ENCODE data around the gene TMEM255B. TPM values are rescaled to one million over a fixed set of nuclear protein-coding genes. Genes with fewer than 3 reads are reported as not detected.
A peak's percentile ranks its signal among the peaks of the same experiment; 100 is the strongest.

TMEM255B gene
- total RNA-seq, 1 donor from 2014 or later, result 9.8 TPM

- peak; percentile 55 for DNase-seq (ENCODE audit: missing footprints)
Observed at GRCh38 chr13:113732961-113733950, 25.8 kb upstream of the TMEM255B start.

DNA sequence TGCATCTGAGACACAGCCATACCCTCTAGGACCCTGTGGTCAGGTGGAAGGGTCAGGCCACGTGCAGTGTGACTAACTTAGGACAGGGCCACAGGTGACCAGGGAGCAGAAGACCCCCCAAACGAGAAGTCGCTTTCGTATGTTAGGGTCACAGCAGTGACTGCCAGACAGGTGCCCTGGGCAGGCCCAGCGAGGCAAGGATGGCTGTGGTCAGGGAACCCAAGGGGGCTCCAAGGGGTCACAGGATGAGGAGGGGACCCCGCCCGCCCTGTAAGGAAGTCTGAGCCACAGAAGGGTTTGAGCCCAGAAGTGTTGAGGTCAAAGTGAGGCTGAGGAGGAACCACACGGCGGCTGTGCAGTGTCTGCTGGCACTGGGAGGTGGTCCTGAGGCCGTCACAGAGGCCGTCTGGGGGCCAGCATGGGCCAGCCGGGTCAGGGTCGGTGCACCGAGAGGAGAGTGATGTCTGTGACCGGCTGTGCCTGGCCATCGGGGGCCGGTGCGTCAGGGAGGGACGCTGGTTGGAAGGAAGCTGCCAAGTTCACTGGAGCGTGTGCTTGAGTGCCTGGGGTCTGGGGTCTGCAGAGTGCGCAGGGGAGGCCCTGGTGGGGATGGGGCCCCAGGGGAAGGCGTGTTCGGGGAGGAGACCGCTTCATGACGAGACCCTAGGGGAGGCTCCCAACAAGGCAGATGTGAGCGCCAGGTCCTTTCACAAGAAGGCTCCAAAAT lies 24.8 kb upstream of the TMEM255B start:
- ATAC-seq, result no peak
- DNase-seq (ENCODE audit: missing footprints), result peak; percentile 32

More at GRCh38 chr13:113732961-113733950, 25.8 kb upstream of the TMEM255B start:
- ATAC-seq, result no peak
- intact Hi-C loops (cut with DNase I), result no loop called here

DNA sequence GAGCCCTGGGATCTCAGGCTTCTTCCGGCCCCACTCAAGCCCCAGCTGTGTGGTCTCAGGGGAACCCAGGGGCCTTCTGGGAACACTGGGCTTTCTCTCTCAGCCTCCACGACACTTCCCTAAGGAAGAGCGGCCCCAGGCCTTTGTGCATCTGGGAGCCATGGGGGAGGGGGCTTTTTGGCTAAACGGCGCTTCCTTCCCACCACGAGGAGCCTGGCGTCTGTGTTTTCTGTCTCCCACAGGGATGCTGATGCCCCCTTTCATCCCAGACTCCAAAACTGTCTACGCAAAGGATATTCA lies 24.2 kb upstream of the TMEM255B start:
- ATAC-seq (no peak), DNase-seq (ENCODE audit: missing footprints) (no peak)
- intact Hi-C loops (cut with DNase I), result no loop called here

More for the DNA sequence above, 24.8 kb upstream of the TMEM255B start:
- intact Hi-C loops (cut with DNase I), result no loop called here

DNA sequence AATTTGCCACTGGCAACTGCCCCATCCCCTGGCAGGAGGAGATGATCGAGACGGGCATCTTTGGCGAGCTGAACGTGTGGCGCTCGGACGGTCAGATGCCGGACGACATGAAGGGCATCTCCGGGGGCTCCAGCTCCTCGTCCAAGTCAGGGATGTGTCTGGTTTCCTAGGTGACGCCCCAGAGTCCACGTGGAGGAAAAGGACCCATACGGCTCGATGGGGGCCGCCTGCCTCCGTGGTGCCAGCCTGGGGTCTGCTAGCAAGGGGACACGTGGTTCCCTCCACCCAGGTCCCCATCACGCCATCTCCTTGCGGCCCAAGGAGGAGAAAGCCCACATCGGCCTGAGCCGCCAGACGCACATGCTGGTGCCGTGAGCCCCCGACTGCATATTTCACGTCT lies 23.8 kb upstream of the TMEM255B start:
- DNase-seq (ENCODE audit: missing footprints) (peak; percentile 25), ATAC-seq (no peak)
- intact Hi-C loops (cut with DNase I), result no loop called here

DNA sequence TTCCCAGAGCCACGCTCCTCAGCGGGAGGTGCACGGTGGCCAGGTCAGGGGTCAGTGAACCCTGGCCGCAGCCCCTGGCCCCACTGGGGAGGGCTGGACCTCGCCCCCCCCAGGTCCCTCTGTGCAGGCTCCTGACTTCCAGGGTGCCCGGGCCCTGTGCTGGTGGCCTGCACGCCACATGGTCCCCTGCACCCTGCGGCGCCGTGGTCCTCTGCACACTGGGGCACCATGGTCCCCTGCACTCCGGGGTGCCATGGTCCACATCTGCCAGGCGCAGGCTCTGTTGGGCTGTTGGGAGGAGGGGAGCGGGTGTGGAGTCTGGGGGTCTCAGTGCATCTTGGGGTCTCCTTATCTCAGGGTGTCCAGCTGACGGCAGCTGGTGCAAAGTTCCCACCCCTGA lies 23.3 kb upstream of the TMEM255B start:
- intact Hi-C loops (cut with DNase I), result no loop called here
- DNase-seq (ENCODE audit: missing footprints) (peak; percentile 59), ATAC-seq (no peak)

DNA sequence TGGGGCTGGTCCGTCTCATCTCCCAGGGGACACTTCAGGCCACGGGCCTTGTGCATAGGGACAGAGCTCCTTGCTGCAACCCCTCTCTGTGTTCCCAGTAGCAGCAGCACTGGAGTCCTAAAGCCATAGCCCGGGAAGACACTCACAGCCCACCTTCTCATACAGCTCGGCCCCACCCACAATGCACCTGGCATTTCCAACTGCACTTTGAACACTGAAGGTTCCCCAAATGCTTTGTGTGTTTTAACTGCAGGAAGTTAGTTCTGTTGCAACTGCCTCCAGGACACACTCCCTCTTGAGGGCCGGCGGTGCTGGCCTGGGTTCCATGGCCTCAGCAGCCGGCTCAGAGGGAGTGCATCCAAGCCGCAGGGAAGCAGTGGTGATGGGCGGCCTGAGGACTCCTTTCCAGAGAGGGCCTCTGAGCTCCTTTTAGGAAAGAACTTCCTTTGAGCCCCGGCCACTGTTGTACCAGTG lies 22.7 kb upstream of the TMEM255B start:
- DNase-seq (ENCODE audit: missing footprints) (peak; percentile 63), ATAC-seq (no peak)
- intact Hi-C loops (cut with DNase I), result no loop called here

- ATAC-seq, result no peak
- peak; percentile 20 for DNase-seq (ENCODE audit: missing footprints)
- intact Hi-C loops (cut with DNase I), result no loop called here
Observed at GRCh38 chr13:113737803-113738202, 21.2 kb upstream of the TMEM255B start.

DNA sequence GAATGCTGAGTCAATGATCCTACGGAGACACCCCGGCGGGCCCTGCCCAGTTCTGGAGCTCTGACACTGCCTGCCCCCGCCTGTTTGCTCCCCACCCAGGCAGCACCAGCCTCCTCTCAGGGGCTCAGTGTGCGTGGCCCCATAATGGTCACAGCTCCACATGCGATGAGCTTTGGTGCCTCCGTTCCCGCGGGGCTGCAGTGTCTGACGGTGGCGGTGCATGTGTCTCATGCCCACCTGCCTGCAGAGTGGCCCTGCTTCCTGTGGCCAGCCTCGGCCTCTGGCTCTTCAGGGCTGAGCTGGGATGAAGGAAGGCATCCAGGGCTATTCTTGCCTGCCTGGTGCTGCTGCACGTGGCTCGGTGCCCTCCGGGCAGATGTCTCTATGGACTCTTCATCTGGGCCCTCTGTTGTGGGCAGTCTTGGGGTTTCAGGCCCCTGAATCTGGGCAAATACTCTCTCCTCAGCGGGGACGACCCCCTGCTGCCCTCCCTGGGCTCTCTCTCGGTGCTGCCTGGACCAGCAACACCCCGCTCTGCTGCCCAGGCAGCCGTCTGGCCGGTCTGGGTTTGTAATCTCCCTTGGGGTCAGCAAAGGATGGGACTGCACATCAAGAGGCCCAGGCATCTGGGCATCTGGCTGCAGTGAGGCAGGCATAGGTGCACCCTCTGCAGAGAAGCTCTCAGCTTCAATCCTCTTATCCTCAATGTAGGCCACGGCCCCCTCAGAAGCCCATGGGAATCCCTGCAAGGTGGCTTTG lies 19.3 kb upstream of the TMEM255B start:
- intact Hi-C loops (cut with DNase I), result no loop called here
- DNase-seq (ENCODE audit: missing footprints) (peak; percentile 45), ATAC-seq (no peak)

GRCh38 chr13:113740286-113740556 lies 18.8 kb upstream of the TMEM255B start:
- DNase-seq (ENCODE audit: missing footprints) (no peak), ATAC-seq (no peak)
- intact Hi-C loops (cut with DNase I), result no loop called here

DNA sequence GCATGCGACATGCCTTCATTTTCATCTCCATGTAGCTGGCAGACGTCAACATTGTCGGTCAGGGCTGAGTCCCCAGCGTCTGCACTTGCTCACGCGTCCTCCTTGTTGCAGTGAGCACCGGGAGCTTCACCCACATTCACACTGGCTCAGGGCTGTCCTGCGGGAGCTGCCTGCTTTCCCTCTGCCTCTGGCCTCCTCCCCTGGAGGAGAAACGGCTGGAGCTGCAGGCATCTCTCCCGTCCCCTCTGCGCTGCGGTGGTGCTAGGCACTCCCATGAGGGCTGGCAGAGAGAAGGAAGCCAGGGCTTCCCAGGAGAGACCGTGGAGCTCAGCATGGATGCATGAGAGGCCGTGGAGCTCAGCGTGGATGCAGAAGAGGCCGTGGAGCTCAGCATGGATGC lies 18.4 kb upstream of the TMEM255B start:
- intact Hi-C loops (cut with DNase I), result no loop called here
- peak; percentile 39 for DNase-seq (ENCODE audit: missing footprints)

GRCh38 chr13:113741191-113741668 lies 17.8 kb upstream of the TMEM255B start:
- DNase-seq (ENCODE audit: missing footprints) (peak; percentile 50), ATAC-seq (peak; percentile 34)
- intact Hi-C loops (cut with DNase I), result no loop called here

More for the DNA sequence above, 18.4 kb upstream of the TMEM255B start:
- no peak for ATAC-seq

- ATAC-seq (peak; percentile 75), DNase-seq (ENCODE audit: missing footprints) (peak; percentile 70)
- intact Hi-C loops (cut with DNase I), result no loop called here
Observed at GRCh38 chr13:113742000-113742441, 17.0 kb upstream of the TMEM255B start.

DNA sequence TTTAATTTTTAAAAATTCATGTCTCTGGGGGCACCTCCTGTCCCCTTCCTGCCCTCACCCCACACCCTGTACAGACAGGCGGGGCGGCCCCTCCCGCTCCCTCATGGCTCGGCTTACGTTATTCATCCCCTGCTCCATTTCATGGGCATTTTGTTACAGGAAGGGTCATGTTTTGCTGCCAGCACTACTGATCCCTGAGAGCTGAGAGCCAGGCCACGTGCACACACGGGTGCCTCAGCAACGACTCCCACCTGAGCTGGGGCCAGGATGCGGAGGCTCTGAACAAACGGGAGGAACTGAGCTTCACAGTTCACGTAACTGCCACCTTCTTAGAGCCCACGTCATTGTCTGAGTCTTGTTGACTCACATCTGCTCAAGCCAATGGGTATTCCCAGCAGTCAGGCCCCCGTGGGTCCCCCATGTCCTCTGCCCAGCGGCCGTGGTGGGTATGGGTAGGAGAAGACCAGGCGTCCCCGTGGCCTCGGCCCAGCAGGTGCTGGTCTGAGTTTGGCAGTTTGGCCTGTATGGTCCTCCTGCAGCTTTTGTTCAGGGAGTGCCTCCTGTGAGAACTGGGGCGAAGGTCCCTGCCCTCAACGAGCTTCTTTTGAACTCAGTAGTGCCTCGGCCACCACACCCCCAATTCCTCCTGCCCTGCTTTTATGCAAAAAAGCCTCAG lies 16.4 kb upstream of the TMEM255B start:
- peak; percentile 45 for DNase-seq (ENCODE audit: missing footprints)
- intact Hi-C loops (cut with DNase I), result no loop called here

DNA sequence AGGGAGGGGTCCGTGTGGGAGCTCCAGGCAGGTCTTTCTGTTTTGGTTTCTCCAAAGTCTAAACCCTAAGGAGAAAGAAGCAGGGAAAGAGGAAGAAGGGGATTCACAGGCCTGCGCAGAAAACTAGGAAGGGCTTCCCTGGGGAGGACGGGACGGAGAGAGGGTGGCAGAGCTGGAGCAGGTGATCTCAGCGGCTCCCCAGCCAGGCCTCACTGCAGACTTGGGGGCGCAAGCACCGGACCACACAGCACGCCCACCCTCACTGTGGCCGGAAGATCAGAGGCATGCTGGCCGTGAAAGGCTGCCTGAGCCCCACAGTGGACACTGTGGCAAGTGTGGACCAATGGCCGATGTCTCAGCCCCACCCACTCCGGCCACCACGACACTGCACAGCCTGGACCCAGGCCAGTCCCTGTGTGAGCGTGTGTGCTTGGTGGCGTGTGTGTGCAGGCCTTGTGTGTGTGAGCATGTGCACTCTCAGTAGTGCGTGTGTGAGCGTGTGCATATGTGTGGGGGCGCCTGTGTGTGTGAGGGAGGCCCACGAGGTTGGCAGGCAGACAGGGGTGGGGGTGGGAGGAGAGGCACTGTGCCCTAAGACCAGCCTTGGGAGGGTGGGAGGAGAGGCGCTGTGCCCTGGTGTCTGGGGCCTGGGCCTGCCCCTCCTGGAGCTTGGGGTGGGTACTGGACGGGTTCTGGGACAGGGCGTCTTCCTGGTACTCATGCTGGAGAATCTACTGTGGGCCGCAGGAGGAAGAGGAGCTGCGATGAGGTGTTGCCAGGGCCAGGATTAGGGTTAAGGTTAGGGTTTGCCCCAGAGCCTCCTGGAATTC lies 15.4 kb upstream of the TMEM255B start:
- intact Hi-C loops (cut with DNase I), result no loop called here
- ATAC-seq (no peak), DNase-seq (ENCODE audit: missing footprints) (peak; percentile 5)

More for the DNA sequence above, 16.4 kb upstream of the TMEM255B start:
- no peak for ATAC-seq

- peak; percentile 15 for DNase-seq (ENCODE audit: missing footprints)
Observed at GRCh38 chr13:113744197-113745000, 14.6 kb upstream of the TMEM255B start.

DNA sequence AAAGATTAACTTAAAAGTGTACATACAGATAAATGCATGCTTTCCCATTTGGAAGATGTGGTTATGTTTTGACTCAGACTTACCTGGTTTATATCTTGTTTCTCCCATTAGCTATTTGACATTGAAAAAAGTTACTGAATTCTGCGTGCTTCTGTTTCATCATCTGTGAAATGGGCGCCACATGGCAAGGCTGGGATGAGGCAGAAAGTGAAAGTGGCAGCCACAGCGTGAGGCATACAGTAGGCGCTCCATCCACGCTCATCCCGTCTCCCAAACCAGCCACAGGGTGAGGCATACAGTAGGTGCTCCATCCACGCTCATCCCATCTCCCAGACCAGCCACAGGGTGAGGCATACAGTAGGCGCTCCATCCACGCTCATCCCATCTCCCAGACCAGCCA lies 14.0 kb upstream of the TMEM255B start:
- peak; percentile 27 for DNase-seq (ENCODE audit: missing footprints)
- intact Hi-C loops (cut with DNase I), result no loop called here
- ATAC-seq, result no peak

More at GRCh38 chr13:113744197-113745000, 14.6 kb upstream of the TMEM255B start:
- intact Hi-C loops (cut with DNase I), result no loop called here
- no peak for ATAC-seq
